Measurements from ENCODE around the gene LMBR1L.
"Not testable (repeated sequence)": the region's sequence is repeated elsewhere in the genome, so short reads cannot be mapped to it uniquely, and the experiment has no call there.

LMBR1L gene

GRCh38 chr12:49088932-49089330 lies 21.7 kb downstream of the LMBR1L start:
- Histone ChIP-seq H3K4me3 (no peak overlapping the region), H3K27me3 (ENCODE audit: low read depth) (peaks cover 25% of the 10 kb centered on the region), H3K36me3 (replicated peaks) (no peaks in the 10 kb centered on the region), H3K4me1 (peaks cover 16% of the 10 kb centered on the region), H3K9me3 (no peaks in the 10 kb centered on the region)
- in situ Hi-C loops (cut with MboI; ENCODE audit: low sequenced_read_pairs): no loop called here
- no peak for DNase-seq (ENCODE audit: low spot score in 2 of 2)

- no peaks in the 10 kb centered on the region for H3K9me3 ChIP-seq
- in situ Hi-C loops (cut with MboI; ENCODE audit: low sequenced_read_pairs): no loop called here
- DNase-seq (ENCODE audit: low spot score in 2 of 2): peak; percentile 89 to 90
- H3K36me3 ChIP-seq (replicated peaks): no peaks in the 10 kb centered on the region
- H3K4me3 ChIP-seq: no peak overlapping the region
- H3K4me1 ChIP-seq: peaks cover 16% of the 10 kb centered on the region
- H3K27me3 ChIP-seq (ENCODE audit: low read depth): peaks cover 25% of the 10 kb centered on the region
These were observed 22.3 kb downstream of the LMBR1L start for GRCh38 chr12:49088150-49088931.

GRCh38 chr12:49086116-49086515 lies 24.5 kb downstream of the LMBR1L start:
- H3K27me3 ChIP-seq (ENCODE audit: low read depth): peaks cover 24% of the 10 kb centered on the region
- H3K36me3 ChIP-seq (replicated peaks): no peaks in the 10 kb centered on the region
- no peaks in the 10 kb centered on the region for H3K9me3 ChIP-seq
- no peak overlapping the region for H3K4me3 ChIP-seq
- H3K4me1 ChIP-seq: peaks cover 7% of the 10 kb centered on the region
- in situ Hi-C loops (cut with MboI; ENCODE audit: low sequenced_read_pairs): no loop called here
- DNase-seq (ENCODE audit: low spot score in 2 of 2): no peak

GRCh38 chr12:49084438-49084837 lies 26.2 kb downstream of the LMBR1L start:
- H3K27me3 ChIP-seq (ENCODE audit: low read depth): peaks cover 7% of the 10 kb centered on the region
- no peak for DNase-seq (ENCODE audit: low spot score in 2 of 2)
- in situ Hi-C loops (cut with MboI; ENCODE audit: low sequenced_read_pairs): no loop called here
- no peak overlapping the region for H3K4me3 ChIP-seq
- no peaks in the 10 kb centered on the region for H3K36me3 ChIP-seq (replicated peaks)
- no peaks in the 10 kb centered on the region for H3K9me3 ChIP-seq
- H3K4me1 ChIP-seq: peaks cover 7% of the 10 kb centered on the region

- no peak for DNase-seq (ENCODE audit: low spot score in 2 of 2)
- Histone ChIP-seq H3K27me3 (ENCODE audit: low read depth) (no peaks in the 10 kb centered on the region), H3K4me1 (no peaks in the 10 kb centered on the region), H3K9me3 (no peaks in the 10 kb centered on the region), H3K36me3 (replicated peaks) (no peaks in the 10 kb centered on the region), H3K4me3 (no peak overlapping the region)
- in situ Hi-C loops (cut with MboI; ENCODE audit: low sequenced_read_pairs): no loop called here
These were observed 30.9 kb downstream of the LMBR1L start for GRCh38 chr12:49079793-49080192.

- Histone ChIP-seq H3K4me3 (no peak overlapping the region), H3K4me1 (peaks cover 8% of the 10 kb centered on the region), H3K36me3 (replicated peaks) (no peaks in the 10 kb centered on the region), H3K9me3 (no peaks in the 10 kb centered on the region), H3K27me3 (ENCODE audit: low read depth) (no peaks in the 10 kb centered on the region)
- in situ Hi-C loops (cut with MboI; ENCODE audit: low sequenced_read_pairs): no loop called here
- no peak for DNase-seq (ENCODE audit: low spot score in 2 of 2)
These were observed 39.7 kb downstream of the LMBR1L start for GRCh38 chr12:49070971-49071370.

- Histone ChIP-seq H3K4me1 (peaks cover 8% of the 10 kb centered on the region), H3K27me3 (ENCODE audit: low read depth) (no peaks in the 10 kb centered on the region), H3K9me3 (no peaks in the 10 kb centered on the region), H3K36me3 (replicated peaks) (no peaks in the 10 kb centered on the region), H3K4me3 (peak within 1 kb of the TSS; percentile 79)
- peak; percentile 97 to 99 for DNase-seq (ENCODE audit: low spot score in 2 of 2)
- in situ Hi-C loops (cut with MboI; ENCODE audit: low sequenced_read_pairs): no loop called here
These were observed 40.9 kb downstream of the LMBR1L start, which contains the start of gene RHEBL1 for GRCh38 chr12:49069507-49070346. TSS of gene RHEBL1 (minus strand) at chr12:49069979. CDS start at chr12:49069785, 194 bp downstream.

- H3K36me3 ChIP-seq (replicated peaks): no peaks in the 10 kb centered on the region
- H3K4me3 ChIP-seq: peak overlapping the region; percentile 79
- in situ Hi-C loops (cut with MboI; ENCODE audit: low sequenced_read_pairs): no loop called here
- H3K27me3 ChIP-seq (ENCODE audit: low read depth): no peaks in the 10 kb centered on the region
- H3K4me1 ChIP-seq: peaks cover 8% of the 10 kb centered on the region
- peak in 1 of 2 experiments; percentile 48 for DNase-seq (ENCODE audit: low spot score in 2 of 2)
- no peaks in the 10 kb centered on the region for H3K9me3 ChIP-seq
These were observed 41.7 kb downstream of the LMBR1L start for GRCh38 chr12:49068879-49069506.

- in situ Hi-C loops (cut with MboI; ENCODE audit: low sequenced_read_pairs): no loop called here
These were observed 44.5 kb downstream of the LMBR1L start for GRCh38 chr12:49066120-49066519.

GRCh38 chr12:49064767-49065152 lies 45.9 kb downstream of the LMBR1L start:
- H3K4me1 ChIP-seq: peaks cover 11% of the 10 kb centered on the region
- H3K9me3 ChIP-seq: no peaks in the 10 kb centered on the region
- in situ Hi-C loops (cut with MboI; ENCODE audit: low sequenced_read_pairs): no loop called here
- no peaks in the 10 kb centered on the region; the same call in 1 of the 2 replicates for H3K36me3 ChIP-seq (replicated peaks)
- no peak for DNase-seq (ENCODE audit: low spot score in 2 of 2)
- H3K27me3 ChIP-seq (ENCODE audit: low read depth): no peaks in the 10 kb centered on the region
- H3K4me3 ChIP-seq: no peak overlapping the region

More at GRCh38 chr12:49066120-49066519, 44.5 kb downstream of the LMBR1L start:
- no peaks in the 10 kb centered on the region for H3K27me3 ChIP-seq (ENCODE audit: low read depth)
- H3K36me3 ChIP-seq (replicated peaks): no peaks in the 10 kb centered on the region
- no peaks in the 10 kb centered on the region for H3K9me3 ChIP-seq
- H3K4me3 ChIP-seq: no peak overlapping the region
- DNase-seq (ENCODE audit: low spot score in 2 of 2): no peak
- peaks cover 15% of the 10 kb centered on the region for H3K4me1 ChIP-seq

GRCh38 chr12:49061916-49062315 lies 48.7 kb downstream of the LMBR1L start:
- peaks cover 13% of the 10 kb centered on the region for H3K4me1 ChIP-seq
- in situ Hi-C loops (cut with MboI; ENCODE audit: low sequenced_read_pairs); H3K36me3 ChIP-seq (replicated peaks); DNase-seq (ENCODE audit: low spot score in 2 of 2); H3K9me3 ChIP-seq; H3K27me3 ChIP-seq (ENCODE audit: low read depth); H3K4me3 ChIP-seq: not testable (repeated sequence)

- in situ Hi-C loops (cut with MboI; ENCODE audit: low sequenced_read_pairs): no loop called here
These were observed 49.4 kb downstream of the LMBR1L start for GRCh38 chr12:49061157-49061650.

More at GRCh38 chr12:49061157-49061650, 49.4 kb downstream of the LMBR1L start:
- Histone ChIP-seq H3K4me3 (peak overlapping the region; percentile 91), H3K27me3 (ENCODE audit: low read depth) (no peaks in the 10 kb centered on the region), H3K9me3 (no peaks in the 10 kb centered on the region), H3K4me1 (peaks cover 18% of the 10 kb centered on the region), H3K36me3 (replicated peaks) (no peaks in the 10 kb centered on the region; the same call in 1 of the 2 replicates)
- DNase-seq (ENCODE audit: low spot score in 2 of 2): no peak

Data from HAP-1 (cell line).